Kidney (tissue), 14 donors: ENCODE results near the gene KLF6. TPM values are rescaled to one million over a fixed set of nuclear protein-coding genes. Genes with fewer than 3 reads are reported as not detected.
A peak's percentile ranks its signal among the peaks of the same experiment; 100 is the strongest.

Experiments
- DNase-seq, 5 donors: peaks; one replicate each; pipeline ENCODE4 v3.0.0-alpha.2; 2013 to 2020
- FAIRE-seq: peaks from 2 replicates; lab custom pipeline; 2012; peaks lifted over from hg19 to GRCh38; lab: Jason Lieb, UNC
- H3K27ac ChIP-seq, 2 donors: one replicate each; pipeline ENCODE4 v1.7.0; 2013; ENCODE audit warnings: low read depth in 2 of 2, low read length in 2 of 2, inconsistent platforms in 1 of 2
- H3K27me3 ChIP-seq: one replicate; pipeline ENCODE4 v1.7.1; 2013; ENCODE audit warnings: low read length, inconsistent platforms; ENCODE audit not compliant: control insufficient read depth, insufficient read depth
- H3K36me3 ChIP-seq, 3 donors: one replicate each; pipeline versions ENCODE4 v1.7.0 to v1.7.1; 2013; ENCODE audit warnings: low read length in 3 of 3, control low read depth in 1 of 3, inconsistent platforms in 1 of 3; ENCODE audit not compliant: insufficient read depth in 3 of 3, control insufficient read depth in 2 of 3
- H3K4me1 ChIP-seq, 3 donors: one replicate each; pipeline versions ENCODE4 v1.7.0 to v1.7.1; 2013; ENCODE audit warnings: low read length in 3 of 3, inconsistent platforms in 1 of 3, low read depth in 1 of 3; ENCODE audit not compliant: control insufficient read depth in 2 of 3, insufficient read depth in 2 of 3
- H3K4me3 ChIP-seq, 3 donors: one replicate each; pipeline versions ENCODE4 v1.7.0 to v1.8.1; 2013; ENCODE audit warnings: low read length in 3 of 3, control low read depth in 1 of 3, inconsistent platforms in 1 of 3
- H3K9ac ChIP-seq, 3 donors: one replicate each; pipeline versions ENCODE4 v1.7.0 to v1.7.1; 2013; ENCODE audit warnings: low read length in 3 of 3, control low read depth in 1 of 3, inconsistent platforms in 1 of 3
- H3K9me3 ChIP-seq, 3 donors: one replicate each; pipeline versions ENCODE4 v1.7.0 to v1.7.1; 2013; ENCODE audit warnings: low read length in 3 of 3, control low read depth in 1 of 3, inconsistent platforms in 1 of 3; ENCODE audit not compliant: control insufficient read depth in 2 of 3, insufficient read depth in 1 of 3
- CTCF ChIP-seq: IDR thresholded peaks from 3 replicates; pipeline ENCODE4 v1.5.1; 2012; ENCODE audit warnings: mild to moderate bottlenecking, moderate library complexity, borderline replicate concordance; ENCODE audit not compliant: insufficient read depth; ENCODE audit errors: extremely low read depth
- intact Hi-C: fragments of 100-400 bp; cut with DNase I; formaldehyde crosslinking; loops from one replicate; pipeline ENCODE4 v1.11.1; 2022
- polyA plus RNA-seq: library from polyadenylated mRNA; stranded (reverse); fragments of 350-450 nt; fragmentation: Illumina TruSeq; extraction: RNeasy Lipid Tissue Mini Kit (QIAGEN cat#74804); gene quantifications from one replicate; pipeline ENCODE4 v1.2.3, GENCODE V29; 2014; ENCODE audit warnings: low read depth, low replicate concordance; ENCODE audit not compliant: insufficient read depth
- total RNA-seq: library from RNA; stranded (reverse); fragmentation: NEBNext Ultra II Directional; extraction: Animal tissue kit (Norgen Biotek cat#: 25700); gene quantifications from one replicate; pipeline ENCODE4 v1.2.1, GENCODE V29; 2021
- donor health status: control.
- donor health status: control.
- donor health status: control.
- donor health status: control.
- donor health status: control.
- donor health status: DM: yes; HTN: yes; CAD: no.
- donor health status: Normal renal cell carcinoma (clear cell type).

KLF6 gene
- total and polyA plus RNA-seq, 2 donors from 2014 or later: 27.8 to 230 TPM

GRCh38 chr10:3766046-3766756 lies 18.8 kb downstream of the KLF6 start:
- intact Hi-C loops: no loop called here
- no peaks in the 10 kb centered on the region for H3K27me3 ChIP-seq
- TF ChIP-seq CTCF: no peak
- H3K4me1 ChIP-seq: peaks cover 0 to 12% (median 9%) of the 10 kb centered on the region in 3 donors
- DNase-seq (no peak), FAIRE-seq (no peak)
- peaks cover 0 to 3% (median 0%) of the 10 kb centered on the region in 3 donors for H3K36me3 ChIP-seq
- peak overlapping the region; percentile 9 to 66 for H3K27ac ChIP-seq
- H3K9ac ChIP-seq: no peak overlapping the region
- H3K4me3 ChIP-seq: no peak overlapping the region
- no peaks in the 10 kb centered on the region for H3K9me3 ChIP-seq

- Histone ChIP-seq H3K27me3 (no peaks in the 10 kb centered on the region), H3K4me3 (no peak overlapping the region), H3K36me3 (peaks cover 0 to 3% (median 0%) of the 10 kb centered on the region in 3 donors), H3K9ac (no peak overlapping the region), H3K9me3 (no peaks in the 10 kb centered on the region), H3K4me1 (peaks cover 0 to 17% (median 9%) of the 10 kb centered on the region in 3 donors), H3K27ac (peak overlapping the region in 1 of 2 donors; percentile 35)
- FAIRE-seq: no peak
- DNase-seq: no peak
- no peak for TF ChIP-seq CTCF
- intact Hi-C loops: no loop called here
These were observed 19.9 kb downstream of the KLF6 start for GRCh38 chr10:3765146-3765545.

- Histone ChIP-seq H3K9ac (no peak overlapping the region), H3K4me3 (no peak overlapping the region), H3K36me3 (peaks cover 0 to 3% (median 0%) of the 10 kb centered on the region in 3 donors), H3K4me1 (peaks cover 0 to 17% (median 9%) of the 10 kb centered on the region in 3 donors), H3K27me3 (no peaks in the 10 kb centered on the region), H3K9me3 (no peaks in the 10 kb centered on the region), H3K27ac (peak overlapping the region in 1 of 2 donors; percentile 35)
- DNase-seq (no peak), FAIRE-seq (no peak)
- TF ChIP-seq CTCF: no peak
- intact Hi-C loops: no loop called here
These were observed 20.3 kb downstream of the KLF6 start for GRCh38 chr10:3764626-3765112.
